A549 (cell line): ENCODE measurements around the gene TMPO. TPM values are rescaled to one million over a fixed set of nuclear protein-coding genes. Genes with fewer than 3 reads are reported as not detected.

ENCODE experiments used
- ATAC-seq, 2 experiments: fragments of 200-7000 bp in 1 of 2; fragments of >200 bp in 1 of 2; cut with Nextera tagmentation in 1 of 2; cut with Tn5 transposase in 1 of 2; 3 replicates each; pipeline versions ENCODE4 v1.8.0 to v1.9.1; 2018 to 2020; ENCODE audit warnings: mild to moderate bottlenecking in 1 of 2, moderate library complexity in 1 of 2
- CTCF ChIA-PET: fragments of 300-600 bp; sonication (Branson Sonifier 250); formaldehyde crosslinking; extraction: SDS; loops from one replicate; lab custom pipeline; 2021; ENCODE audit warnings: antibody characterized with exemption, inconsistent platforms; lab: Yijun Ruan, JAX
- POLR2A ChIA-PET: fragments of 350-600 bp; formaldehyde crosslinking; extraction: SDS; loops from one replicate; lab custom pipeline; 2021; ENCODE audit warnings: antibody characterized with exemption, inconsistent platforms; lab: Yijun Ruan, JAX
- DNase-seq, 2 experiments: peaks; one replicate each; pipeline versions ENCODE4 v3.0.0 to v3.0.0-alpha.2; 2011 to 2016; ENCODE audit warnings: low read depth in 1 of 2, low spot score in 1 of 2
- FAIRE-seq: peaks from 2 replicates; lab custom pipeline; 2011; peaks lifted over from hg19 to GRCh38; lab: Jason Lieb, UNC
- H3K27ac ChIP-seq, 2 experiments: fragments of >200 bp; sonication (Bioruptor Twin); formaldehyde crosslinking; 3 replicates each; pipeline ENCODE4 v1.5.1; 2016 to 2017
- H3K4me1 ChIP-seq: fragments of >200 bp; sonication (Bioruptor Twin); formaldehyde crosslinking; 3 replicates; pipeline ENCODE4 v1.6.1; 2016
- H3K4me2 ChIP-seq: fragments of >200 bp; sonication (Bioruptor Twin); formaldehyde crosslinking; 3 replicates; pipeline ENCODE4 v1.6.1; 2016
- H3K4me3 ChIP-seq: fragments of >200 bp; sonication (Bioruptor Twin); formaldehyde crosslinking; 3 replicates; pipeline ENCODE4 v1.5.1; 2016
- H3K9me3 ChIP-seq: fragments of >200 bp; sonication (Bioruptor Twin); formaldehyde crosslinking; 3 replicates; pipeline ENCODE4 v1.6.1; 2016
- BCL3 ChIP-seq: fragments of >200 bp; sonication (Bioruptor Twin); formaldehyde crosslinking; IDR thresholded peaks from 3 replicates; pipeline ENCODE4 v1.6.1; 2016
- CBX2 ChIP-seq: fragments of 200-600 bp; sonication (generic); IDR thresholded peaks from 2 replicates; pipeline ENCODE4 v1.6.1; 2016; ENCODE audit warnings: low read depth, mild to moderate bottlenecking, borderline replicate concordance
- CHD2 ChIP-seq: fragments of 150-350 bp; IDR thresholded peaks from 2 replicates; pipeline ENCODE4 v1.6.1; 2014; ENCODE audit warnings: low read length; ENCODE audit not compliant: partially characterized antibody
- CTCF ChIP-seq: fragments of >200 bp; sonication (Bioruptor Twin); formaldehyde crosslinking; IDR thresholded peaks from 3 replicates; pipeline ENCODE4 v1.5.1; 2016
- E2F6 ChIP-seq: IDR thresholded peaks from 2 replicates; pipeline ENCODE4 v1.6.1; 2012; ENCODE audit warnings: low read depth, borderline replicate concordance
- ESRRA ChIP-seq: fragments of 150-350 bp; IDR thresholded peaks from 2 replicates; pipeline ENCODE4 v1.6.1; 2014; ENCODE audit warnings: mild to moderate bottlenecking, low read length, borderline replicate concordance
- FOSL2 ChIP-seq, 2 experiments: fragments of 450-650 bp in 1 of 2; fragments of >200 bp in 1 of 2; sonication (Bioruptor Twin) in 1 of 2; formaldehyde crosslinking; IDR thresholded peaks; 2 replicates each; pipeline versions ENCODE4 v1.5.0 to v1.6.1; 2016 to 2020; ENCODE audit warnings: mild to moderate bottlenecking in 1 of 2, moderate library complexity in 1 of 2
- HMGXB4 ChIP-seq: fragments of 250-450 bp; sonication (Bioruptor Pico); IDR thresholded peaks from 2 replicates; pipeline ENCODE4 v1.5.0; 2021; ENCODE audit warnings: mild to moderate bottlenecking, moderate library complexity, borderline replicate concordance
- JUN ChIP-seq, 2 experiments: fragments of >200 bp; sonication (Bioruptor Twin); formaldehyde crosslinking; IDR thresholded peaks; 2 replicates in 1 of 2; 3 replicates in 1 of 2; pipeline ENCODE4 v1.6.1; 2016 to 2017
- JUNB ChIP-seq: fragments of >200 bp; sonication (Bioruptor Twin); formaldehyde crosslinking; IDR thresholded peaks from 2 replicates; pipeline ENCODE4 v1.6.1; 2016
- KDM1A ChIP-seq: fragments of 200-600 bp; sonication (generic); IDR thresholded peaks from 2 replicates; pipeline ENCODE4 v1.6.1; 2016; ENCODE audit warnings: low read depth, mild to moderate bottlenecking
- KDM5A ChIP-seq: fragments of 200-600 bp; sonication (generic); IDR thresholded peaks from 2 replicates; pipeline ENCODE4 v1.6.1; 2016; ENCODE audit warnings: antibody characterized with exemption, mild to moderate bottlenecking
- MAX ChIP-seq: IDR thresholded peaks from 2 replicates; pipeline ENCODE4 v1.6.1; 2012
- NFE2L2 ChIP-seq: fragments of 150-350 bp; conservative IDR thresholded peaks from 2 replicates; pipeline ENCODE4 v1.6.1; 2014; ENCODE audit warnings: low read length
- PHF8 ChIP-seq: fragments of 200-600 bp; sonication (generic); IDR thresholded peaks from 2 replicates; pipeline ENCODE4 v1.6.1; 2016; ENCODE audit warnings: low read depth, mild to moderate bottlenecking, antibody characterized with exemption, moderate library complexity, borderline replicate concordance
- POLR2A ChIP-seq: IDR thresholded peaks from 2 replicates; pipeline ENCODE4 v1.6.1; 2012; ENCODE audit warnings: mild to moderate bottlenecking, low read length
- RAD21 ChIP-seq, 2 experiments: fragments of >200 bp in 1 of 2; sonication (Bioruptor Twin) in 1 of 2; formaldehyde crosslinking in 1 of 2; IDR thresholded peaks in 1 of 2; conservative IDR thresholded peaks in 1 of 2; 2 replicates in 1 of 2; 3 replicates in 1 of 2; pipeline ENCODE4 v1.6.1; 2012 to 2018; ENCODE audit warnings: inconsistent platforms in 1 of 2
- REST ChIP-seq: fragments of 200-600 bp; sonication (generic); IDR thresholded peaks from 2 replicates; pipeline ENCODE4 v1.6.1; 2016; ENCODE audit warnings: antibody characterized with exemption, mild to moderate bottlenecking, moderate library complexity
- SMC3 ChIP-seq: fragments of >200 bp; sonication (Bioruptor Twin); formaldehyde crosslinking; IDR thresholded peaks from 3 replicates; pipeline ENCODE4 v1.6.1; 2018; ENCODE audit warnings: inconsistent platforms
- SREBF2 ChIP-seq: fragments of 450-650 bp; IDR thresholded peaks from 2 replicates; pipeline ENCODE4 v1.6.1; 2014; ENCODE audit warnings: mild to moderate bottlenecking, moderate library complexity
- TP53 ChIP-seq: fragments of 250-450 bp; sonication (Bioruptor Pico); IDR thresholded peaks from 2 replicates; pipeline ENCODE4 v1.5.0; 2021; ENCODE audit warnings: mild to moderate bottlenecking, moderate library complexity
- ZSCAN20 ChIP-seq: fragments of 250-450 bp; sonication (Bioruptor Pico); IDR thresholded peaks from 2 replicates; pipeline ENCODE4 v1.8.0; 2022; ENCODE audit warnings: mild to moderate bottlenecking, moderate library complexity
- WGBS: methylation state at CpG from one replicate; pipeline ENCODE4 v1.1.6; 2017; ENCODE audit errors: missing lambda C conversion rate; 5-methylcytosine and 5-hydroxymethylcytosine counted together
- polyA plus RNA-seq, 4 experiments: library from polyadenylated mRNA; depleted of rRNA in 3 of 4; stranded (reverse); fragments of >200 nt; fragmentation: RNase III in 1 of 4; extraction: RNeasy Plus Mini Kit Qiagen cat#74134 plus additional on column Dnase treatment in 1 of 4; gene quantifications; 2 replicates in 3 of 4; 3 replicates in 1 of 4; pipeline ENCODE4 v1.2.3, GENCODE V29; 2011 to 2017

TMPO gene
- polyA plus RNA-seq, 2 of the 4 experiments (the other 2 are of a cell fraction): 100 to 169 TPM

- TF ChIP-seq E2F6 (0 out of 2 replicates have a peak, but pooled peaks have one; percentile 47), RAD21 (conservative IDR thresholded peaks at IDR 0.05 in 1 of 2, IDR thresholded peaks at IDR 0.05 in 1 of 2) (peak; percentile 75 to 76), FOSL2 (IDR thresholded peaks at IDR 0.05) (no peak), FOSL2 (CRISPR knock-in tag; IDR thresholded peaks at IDR 0.05) (peak; percentile 49; the same call in 1 of the 2 replicates), JUNB (peak; percentile 17; the same call in 1 of the 2 replicates), PHF8 (no peak), CHD2 (no peak), JUN (IDR thresholded peaks at IDR 0.05) (peak in 1 of 2 experiments; percentile 69; a peak in 3 of 5 replicates), CTCF (peak; percentile 83), SMC3 (peak; percentile 93), ESRRA (no peak)
These were observed 24.6 kb upstream of the TMPO start (continued) for GRCh38 chr12:98490501-98491453.

GRCh38 chr12:98492580-98493140 is 22.7 kb upstream of the TMPO start:
- no peak for ATAC-seq
- Histone ChIP-seq H3K4me2 (no peak overlapping the region), H3K4me1 (peaks cover 16% of the 10 kb centered on the region), H3K27ac (peak overlapping the region in 1 of 2 experiments; percentile 86; a peak in 3 of 6 replicates), H3K4me3 (no peak overlapping the region), H3K9me3 (no peaks in the 10 kb centered on the region)
- ChIA-PET POLR2A (interaction anchor here (0.5 kb wide), 1 partner anchor 45 kb away, joined by 5 read pairs; no protein-coding TSS in a partner anchor), CTCF (interaction anchor here (0.6 to 4.8 kb wide), 12 partner anchors 8 to 148 kb away, joined by 3 to 61 read pairs (median 10); partner anchors contain the start of gene TMPO)
- no peak for FAIRE-seq
- TF ChIP-seq FOSL2 (IDR thresholded peaks at IDR 0.05) (no peak), FOSL2 (CRISPR knock-in tag; IDR thresholded peaks at IDR 0.05) (no peak), CTCF (no peak), CBX2 (no peak), POLR2A (no peak), JUNB (no peak), MAX (no peak), REST (no peak), SREBF2 (no peak), BCL3 (no peak), TP53 (no peak), NFE2L2 (no peak), KDM5A (no peak), HMGXB4 (CRISPR knock-in tag) (no peak), KDM1A (no peak), JUN (IDR thresholded peaks at IDR 0.05) (no peak), ZSCAN20 (CRISPR knock-in tag) (no peak)
- DNase-seq: no peak
- 55% methylated on average over 4 of the region's 4 CpGs for WGBS
